ENCODE data around the gene KCNJ9. TPM values are rescaled to one million over a fixed set of nuclear protein-coding genes. Genes with fewer than 3 reads are reported as not detected.

The KCNJ9 gene
- total RNA-seq, 1 experiment from 2014 or later, result 0.09 TPM

DNA sequence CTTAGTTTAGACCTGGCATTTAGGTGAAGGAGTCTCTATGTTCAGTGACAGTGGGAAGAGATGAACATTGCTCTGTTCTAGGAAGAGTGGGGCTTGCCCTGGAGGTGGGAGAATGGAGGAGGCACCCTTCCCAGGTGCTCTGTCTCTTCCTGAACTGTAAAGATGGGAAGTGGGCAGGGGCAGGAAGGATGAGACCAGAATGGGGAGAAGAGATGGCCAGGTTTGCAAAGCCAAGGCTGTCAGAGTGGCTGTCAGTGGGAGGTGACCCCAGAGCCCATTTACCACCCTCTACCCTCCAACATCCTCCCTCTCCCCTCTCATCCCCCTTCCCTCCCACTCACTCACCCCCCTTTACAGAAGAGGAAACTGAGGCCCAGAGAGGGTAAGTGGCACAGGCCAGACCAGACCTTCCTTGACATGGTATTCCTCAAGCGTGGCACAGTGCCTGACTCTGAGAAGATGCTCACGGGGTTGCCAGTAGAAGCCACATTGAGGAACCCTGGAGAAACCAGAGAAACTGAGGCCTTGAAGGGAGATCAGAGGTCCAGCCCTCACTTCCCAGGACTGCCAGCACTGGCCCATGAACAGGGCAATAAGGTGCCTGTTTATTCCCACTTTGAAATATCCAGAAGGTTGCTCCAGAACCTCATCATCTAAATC lies 18.5 kb downstream of the KCNJ9 start (continued):
- TF ChIP-seq PREB (CRISPR knock-in tag; IDR thresholded peaks at IDR 0.05; ENCODE audit: borderline replicate concordance), result no peak

DNA sequence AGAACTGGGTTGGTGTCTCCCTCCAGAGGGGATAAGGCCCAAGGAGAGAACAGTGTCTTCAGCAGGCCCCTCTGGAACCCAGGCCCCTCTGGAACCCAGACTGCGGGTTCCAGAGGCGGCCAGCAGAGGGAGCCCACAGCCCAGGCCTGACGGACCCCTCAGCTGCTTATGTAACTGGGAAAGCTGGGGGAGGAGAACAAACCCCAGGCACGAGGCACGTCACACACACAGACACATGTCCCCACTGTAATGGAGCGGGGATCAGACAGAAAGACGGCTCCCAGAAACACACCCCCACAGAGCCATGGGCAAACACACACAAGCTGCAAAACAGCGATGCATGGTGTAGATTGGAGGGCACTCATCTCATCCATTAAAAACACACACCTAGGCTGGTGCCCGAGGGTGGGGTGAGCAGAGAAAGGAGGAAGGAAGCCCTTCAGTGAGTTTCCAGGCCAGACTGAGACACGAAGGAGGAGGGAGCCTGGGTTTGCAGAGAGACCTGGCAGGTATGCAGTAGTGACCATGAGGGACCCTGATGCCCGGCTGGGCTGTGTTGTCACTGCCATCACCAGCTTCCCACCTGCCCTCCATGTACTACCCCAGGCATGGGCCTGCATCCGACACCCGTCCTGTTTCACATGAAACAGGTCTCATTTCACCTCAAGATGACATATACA lies 19.8 kb downstream of the KCNJ9 start:
- TF ChIP-seq CTCF (IDR thresholded peaks at IDR 0.05) (peak; percentile 87), GTF2I (CRISPR knock-in tag; conservative IDR thresholded peaks at IDR 0.05) (no peak), FOXK1 (CRISPR knock-in tag; IDR thresholded peaks at IDR 0.05) (no peak), ZBTB21 (CRISPR knock-in tag; IDR thresholded peaks at IDR 0.05; ENCODE audit: borderline replicate concordance) (no peak), NFE2L1 (CRISPR knock-in tag; IDR thresholded peaks at IDR 0.05) (no peak), GRHL2 (CRISPR knock-in tag; IDR thresholded peaks at IDR 0.05; ENCODE audit: insufficient replicate concordance, severe bottlenecking) (no peak), IRF2 (CRISPR knock-in tag; IDR thresholded peaks at IDR 0.05; ENCODE audit: borderline replicate concordance, low read depth) (no peak), ETV6 (CRISPR knock-in tag; IDR thresholded peaks at IDR 0.05) (peak; percentile 76; the same call in 1 of the 2 replicates), GABPB1 (CRISPR knock-in tag; IDR thresholded peaks at IDR 0.05) (0 out of 2 replicates have a peak, but pooled peaks have one; percentile 29), ZNF138 (CRISPR knock-in tag; conservative IDR thresholded peaks at IDR 0.05) (no peak), TEAD4 (CRISPR knock-in tag; IDR thresholded peaks at IDR 0.05) (no peak)
- TF ChIP-seq, protein P1, sequence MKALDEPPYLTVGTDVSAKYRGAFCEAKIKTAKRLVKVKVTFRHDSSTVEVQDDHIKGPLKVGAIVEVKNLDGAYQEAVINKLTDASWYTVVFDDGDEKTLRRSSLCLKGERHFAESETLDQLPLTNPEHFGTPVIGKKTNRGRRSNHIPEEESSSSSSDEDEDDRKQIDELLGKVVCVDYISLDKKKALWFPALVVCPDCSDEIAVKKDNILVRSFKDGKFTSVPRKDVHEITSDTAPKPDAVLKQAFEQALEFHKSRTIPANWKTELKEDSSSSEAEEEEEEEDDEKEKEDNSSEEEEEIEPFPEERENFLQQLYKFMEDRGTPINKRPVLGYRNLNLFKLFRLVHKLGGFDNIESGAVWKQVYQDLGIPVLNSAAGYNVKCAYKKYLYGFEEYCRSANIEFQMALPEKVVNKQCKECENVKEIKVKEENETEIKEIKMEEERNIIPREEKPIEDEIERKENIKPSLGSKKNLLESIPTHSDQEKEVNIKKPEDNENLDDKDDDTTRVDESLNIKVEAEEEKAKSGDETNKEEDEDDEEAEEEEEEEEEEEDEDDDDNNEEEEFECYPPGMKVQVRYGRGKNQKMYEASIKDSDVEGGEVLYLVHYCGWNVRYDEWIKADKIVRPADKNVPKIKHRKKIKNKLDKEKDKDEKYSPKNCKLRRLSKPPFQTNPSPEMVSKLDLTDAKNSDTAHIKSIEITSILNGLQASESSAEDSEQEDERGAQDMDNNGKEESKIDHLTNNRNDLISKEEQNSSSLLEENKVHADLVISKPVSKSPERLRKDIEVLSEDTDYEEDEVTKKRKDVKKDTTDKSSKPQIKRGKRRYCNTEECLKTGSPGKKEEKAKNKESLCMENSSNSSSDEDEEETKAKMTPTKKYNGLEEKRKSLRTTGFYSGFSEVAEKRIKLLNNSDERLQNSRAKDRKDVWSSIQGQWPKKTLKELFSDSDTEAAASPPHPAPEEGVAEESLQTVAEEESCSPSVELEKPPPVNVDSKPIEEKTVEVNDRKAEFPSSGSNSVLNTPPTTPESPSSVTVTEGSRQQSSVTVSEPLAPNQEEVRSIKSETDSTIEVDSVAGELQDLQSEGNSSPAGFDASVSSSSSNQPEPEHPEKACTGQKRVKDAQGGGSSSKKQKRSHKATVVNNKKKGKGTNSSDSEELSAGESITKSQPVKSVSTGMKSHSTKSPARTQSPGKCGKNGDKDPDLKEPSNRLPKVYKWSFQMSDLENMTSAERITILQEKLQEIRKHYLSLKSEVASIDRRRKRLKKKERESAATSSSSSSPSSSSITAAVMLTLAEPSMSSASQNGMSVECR (CRISPR knock-in tag; IDR thresholded peaks at IDR 0.05; ENCODE audit: borderline replicate concordance), result no peak
- H3K4me3 Mint-ChIP-seq, result peak overlapping the region; percentile 41; the same call in 1 of the 2 replicates
- ATAC-seq, result peak; percentile 64
- ChIA-PET POLR2A (interaction anchor here (0.6 to 1.2 kb wide), 2 partner anchors 15 to 151 kb away, joined by 3 to 4 read pairs; no protein-coding TSS in a partner anchor), CTCF (interaction anchor here (0.5 to 9.3 kb wide), 44 partner anchors 9 to 1078 kb away, joined by 3 to 109 read pairs (median 5); partner anchors contain the start of genes ATP1A2, CASQ1, DCAF8 and PEX19)
- H3K36me3 Mint-ChIP-seq, result no peaks in the 10 kb centered on the region
- peak overlapping the region; percentile 57; the same call in 1 of the 2 replicates for H3K27ac Mint-ChIP-seq
- H3K4me1 Mint-ChIP-seq, result peaks cover 58% of the 10 kb centered on the region
- peak; percentile 86 for DNase-seq (ENCODE audit: low spot score)
- peaks cover 5% of the 10 kb centered on the region; the same call in 1 of the 2 replicates for H3K27me3 Mint-ChIP-seq (ENCODE audit: low read depth)
- H3K9me3 Mint-ChIP-seq, result no peaks in the 10 kb centered on the region
